Measurements from ENCODE around the gene C2CD2. TPM values are rescaled to one million over a fixed set of nuclear protein-coding genes. Genes with fewer than 3 reads are reported as not detected.
"Not testable (repeated sequence)": the region's sequence is repeated elsewhere in the genome, so short reads cannot be mapped to it uniquely, and the experiment has no call there.

C2CD2 gene
- total RNA-seq, 1 donor from 2014 or later = 24.8 TPM

- Mint-ChIP-seq H3K4me1 (ENCODE audit: low read depth) (peaks cover 9% of the 10 kb centered on the region), H3K27ac (no peak overlapping the region), H3K27me3 (peaks cover 36% of the 10 kb centered on the region), H3K9me3 (ENCODE audit: low read depth) (no peaks in the 10 kb centered on the region), H3K4me3 (ENCODE audit: low read depth) (no peak overlapping the region), H3K36me3 (ENCODE audit: insufficient read depth) (no peaks in the 10 kb centered on the region)
- no peak for TF ChIP-seq CTCF (IDR thresholded peaks at IDR 0.05; ENCODE audit: unreplicated experiment)
- DNase-seq (ENCODE audit: low spot score, unreplicated experiment) = no peak
Measured at GRCh38 chr21:41961753-41962152, 7.9 kb upstream of the C2CD2 start.

DNA sequence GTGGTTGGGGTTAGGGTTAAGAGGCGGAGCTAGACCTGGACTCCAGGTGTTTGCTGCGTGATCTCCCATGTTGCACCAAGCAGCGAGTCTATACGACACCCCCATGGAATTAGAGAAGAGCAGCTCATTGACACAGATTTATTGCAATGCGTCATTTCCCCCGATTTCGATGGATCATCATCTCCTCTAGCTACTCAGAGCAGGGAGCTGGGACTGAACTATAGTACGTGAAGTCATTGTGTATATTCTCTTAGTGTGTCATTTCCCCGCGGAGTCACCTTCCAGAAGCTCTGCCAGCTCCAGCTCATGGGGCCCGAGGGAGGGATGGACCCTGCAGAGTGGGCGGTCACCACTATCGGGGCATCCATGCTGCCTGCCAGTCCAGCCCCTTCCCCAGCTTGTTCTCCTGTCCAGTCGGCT lies 7.5 kb upstream of the C2CD2 start:
- Mint-ChIP-seq H3K9me3 (ENCODE audit: low read depth) (no peaks in the 10 kb centered on the region), H3K27me3 (peaks cover 32% of the 10 kb centered on the region), H3K27ac (peak overlapping the region; percentile 29), H3K4me3 (ENCODE audit: low read depth) (no peak overlapping the region), H3K4me1 (ENCODE audit: low read depth) (peaks cover 9% of the 10 kb centered on the region), H3K36me3 (ENCODE audit: insufficient read depth) (no peaks in the 10 kb centered on the region)
- DNase-seq (ENCODE audit: low spot score, unreplicated experiment) = no peak
- no peak for TF ChIP-seq CTCF (IDR thresholded peaks at IDR 0.05; ENCODE audit: unreplicated experiment)

DNA sequence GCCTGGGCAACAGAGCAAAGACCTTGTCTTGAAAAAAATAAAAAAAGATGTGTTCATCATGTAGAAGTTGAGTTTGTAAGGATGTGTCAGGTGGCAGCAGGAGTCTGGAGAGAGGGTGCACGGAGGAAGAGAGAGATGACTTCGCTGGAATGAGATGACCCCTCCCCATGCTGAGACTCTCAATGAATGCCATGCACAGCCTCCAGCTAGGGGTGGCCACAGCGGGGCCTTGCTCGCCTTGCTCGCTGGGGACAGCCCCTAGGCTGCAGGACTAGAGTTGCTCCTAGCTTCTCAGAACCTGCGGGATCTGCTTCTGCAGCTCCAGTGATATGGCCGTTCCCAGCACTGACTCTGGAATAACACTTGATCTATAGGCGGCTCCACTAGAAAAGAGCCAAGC lies 6.6 kb upstream of the C2CD2 start:
- no peak for DNase-seq (ENCODE audit: low spot score, unreplicated experiment)
- peaks cover 8% of the 10 kb centered on the region for H3K4me1 Mint-ChIP-seq (ENCODE audit: low read depth)
- no peak overlapping the region for H3K4me3 Mint-ChIP-seq (ENCODE audit: low read depth)

GRCh38 chr21:41959697-41960096 lies 5.9 kb upstream of the C2CD2 start:
- H3K27me3 Mint-ChIP-seq = peaks cover 32% of the 10 kb centered on the region
- not testable (repeated sequence) for DNase-seq (ENCODE audit: low spot score, unreplicated experiment); H3K9me3 Mint-ChIP-seq (ENCODE audit: low read depth); H3K36me3 Mint-ChIP-seq (ENCODE audit: insufficient read depth); H3K27ac Mint-ChIP-seq; H3K4me3 Mint-ChIP-seq (ENCODE audit: low read depth); H3K4me1 Mint-ChIP-seq (ENCODE audit: low read depth)

More for the DNA sequence above, 6.6 kb upstream of the C2CD2 start:
- H3K27me3 Mint-ChIP-seq = peaks cover 27% of the 10 kb centered on the region
- H3K36me3 Mint-ChIP-seq (ENCODE audit: insufficient read depth) = no peaks in the 10 kb centered on the region
- no peak overlapping the region for H3K27ac Mint-ChIP-seq
- TF ChIP-seq CTCF (IDR thresholded peaks at IDR 0.05; ENCODE audit: unreplicated experiment) = no peak
- no peaks in the 10 kb centered on the region for H3K9me3 Mint-ChIP-seq (ENCODE audit: low read depth)

DNA sequence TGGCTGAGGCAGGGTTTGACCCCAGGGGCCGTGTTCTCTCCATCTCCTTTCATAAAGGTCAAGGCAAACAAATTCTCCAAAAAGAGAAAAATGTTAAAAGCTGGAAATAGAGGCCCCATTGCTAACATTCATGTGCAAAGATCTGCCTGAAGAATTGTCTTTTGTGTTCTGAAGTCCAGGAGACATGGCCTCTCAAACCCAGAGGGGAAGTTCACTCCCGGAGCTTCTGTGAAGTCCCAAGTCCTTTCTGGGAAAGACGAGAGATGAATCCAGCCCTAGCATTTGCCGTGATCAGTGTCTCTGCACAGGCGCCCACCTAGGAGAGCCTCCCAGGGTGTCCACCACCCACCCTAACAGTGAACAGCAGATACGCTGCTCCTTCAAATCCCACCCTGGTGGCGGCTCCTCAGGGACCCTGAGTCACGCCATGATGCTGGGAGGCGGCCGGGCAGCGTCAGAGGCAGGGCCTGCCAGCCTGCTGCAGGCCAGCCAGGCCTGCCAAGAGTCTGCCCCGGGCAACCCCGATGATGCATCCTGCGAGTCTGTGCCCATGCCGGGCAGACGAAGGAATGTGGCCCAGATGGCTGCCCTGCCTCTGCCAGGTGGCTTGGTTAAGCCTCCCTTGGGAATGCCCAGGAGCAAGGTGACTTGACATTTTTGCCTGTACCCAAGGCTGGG lies 5.2 kb upstream of the C2CD2 start:
- Mint-ChIP-seq H3K27ac (no peak overlapping the region), H3K27me3 (peaks cover 32% of the 10 kb centered on the region), H3K4me1 (ENCODE audit: low read depth) (no peaks in the 10 kb centered on the region), H3K9me3 (ENCODE audit: low read depth) (no peaks in the 10 kb centered on the region), H3K4me3 (ENCODE audit: low read depth) (no peak overlapping the region), H3K36me3 (ENCODE audit: insufficient read depth) (no peaks in the 10 kb centered on the region)
- DNase-seq (ENCODE audit: low spot score, unreplicated experiment) = no peak
- no peak for TF ChIP-seq CTCF (IDR thresholded peaks at IDR 0.05; ENCODE audit: unreplicated experiment)
